AG09309 (cell line): ENCODE measurements around the gene BAIAP2L1.

Source experiments
- DNase-seq: peaks from one replicate; pipeline ENCODE4 v3.0.0-alpha.2; 2010; ENCODE audit warnings: low read depth
- H3K4me3 ChIP-seq: 2 replicates; pipeline ENCODE4 v1.5.1; 2011; ENCODE audit warnings: mild to moderate bottlenecking, low read depth, low read length, moderate library complexity; ENCODE audit not compliant: control insufficient read depth
- TF ChIP-seq, protein P1 (sequence below): IDR thresholded peaks from 2 replicates; pipeline ENCODE4 v1.5.1; 2011; ENCODE audit warnings: mild to moderate bottlenecking, low read depth, low read length, inconsistent platforms; ENCODE audit not compliant: insufficient read depth, control insufficient read depth; ENCODE audit errors: missing control alignments

The BAIAP2L1 gene

DNA sequence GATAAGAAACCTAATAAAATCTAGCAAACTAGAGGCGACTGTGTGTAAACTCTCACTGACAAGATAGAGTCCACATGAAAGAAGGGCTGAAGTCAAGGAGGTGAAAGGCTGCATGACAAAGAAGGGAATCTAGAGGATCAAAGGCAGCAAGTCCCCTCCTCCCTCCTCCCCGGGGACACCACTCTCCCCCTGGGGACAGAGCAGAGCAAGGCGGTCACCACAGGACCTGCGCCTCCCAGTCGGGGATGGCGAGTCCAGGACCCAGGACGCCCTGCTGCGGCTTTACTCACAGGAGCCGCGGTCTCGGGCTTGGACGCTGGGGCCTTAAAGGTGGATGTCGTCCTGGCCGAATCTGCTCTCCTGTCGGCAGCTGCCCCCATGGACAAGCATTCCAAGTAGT is 97.0 kb downstream of the BAIAP2L1 start:
- no peak overlapping the region for H3K4me3 ChIP-seq
- TF ChIP-seq, protein P1, sequence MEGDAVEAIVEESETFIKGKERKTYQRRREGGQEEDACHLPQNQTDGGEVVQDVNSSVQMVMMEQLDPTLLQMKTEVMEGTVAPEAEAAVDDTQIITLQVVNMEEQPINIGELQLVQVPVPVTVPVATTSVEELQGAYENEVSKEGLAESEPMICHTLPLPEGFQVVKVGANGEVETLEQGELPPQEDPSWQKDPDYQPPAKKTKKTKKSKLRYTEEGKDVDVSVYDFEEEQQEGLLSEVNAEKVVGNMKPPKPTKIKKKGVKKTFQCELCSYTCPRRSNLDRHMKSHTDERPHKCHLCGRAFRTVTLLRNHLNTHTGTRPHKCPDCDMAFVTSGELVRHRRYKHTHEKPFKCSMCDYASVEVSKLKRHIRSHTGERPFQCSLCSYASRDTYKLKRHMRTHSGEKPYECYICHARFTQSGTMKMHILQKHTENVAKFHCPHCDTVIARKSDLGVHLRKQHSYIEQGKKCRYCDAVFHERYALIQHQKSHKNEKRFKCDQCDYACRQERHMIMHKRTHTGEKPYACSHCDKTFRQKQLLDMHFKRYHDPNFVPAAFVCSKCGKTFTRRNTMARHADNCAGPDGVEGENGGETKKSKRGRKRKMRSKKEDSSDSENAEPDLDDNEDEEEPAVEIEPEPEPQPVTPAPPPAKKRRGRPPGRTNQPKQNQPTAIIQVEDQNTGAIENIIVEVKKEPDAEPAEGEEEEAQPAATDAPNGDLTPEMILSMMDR, result no peak
- DNase-seq, result no peak

GRCh38 chr7:98303176-98303865 is 97.6 kb downstream of the BAIAP2L1 start:
- TF ChIP-seq, protein P1, result no peak
- no peak overlapping the region for H3K4me3 ChIP-seq
- no peak for DNase-seq

DNA sequence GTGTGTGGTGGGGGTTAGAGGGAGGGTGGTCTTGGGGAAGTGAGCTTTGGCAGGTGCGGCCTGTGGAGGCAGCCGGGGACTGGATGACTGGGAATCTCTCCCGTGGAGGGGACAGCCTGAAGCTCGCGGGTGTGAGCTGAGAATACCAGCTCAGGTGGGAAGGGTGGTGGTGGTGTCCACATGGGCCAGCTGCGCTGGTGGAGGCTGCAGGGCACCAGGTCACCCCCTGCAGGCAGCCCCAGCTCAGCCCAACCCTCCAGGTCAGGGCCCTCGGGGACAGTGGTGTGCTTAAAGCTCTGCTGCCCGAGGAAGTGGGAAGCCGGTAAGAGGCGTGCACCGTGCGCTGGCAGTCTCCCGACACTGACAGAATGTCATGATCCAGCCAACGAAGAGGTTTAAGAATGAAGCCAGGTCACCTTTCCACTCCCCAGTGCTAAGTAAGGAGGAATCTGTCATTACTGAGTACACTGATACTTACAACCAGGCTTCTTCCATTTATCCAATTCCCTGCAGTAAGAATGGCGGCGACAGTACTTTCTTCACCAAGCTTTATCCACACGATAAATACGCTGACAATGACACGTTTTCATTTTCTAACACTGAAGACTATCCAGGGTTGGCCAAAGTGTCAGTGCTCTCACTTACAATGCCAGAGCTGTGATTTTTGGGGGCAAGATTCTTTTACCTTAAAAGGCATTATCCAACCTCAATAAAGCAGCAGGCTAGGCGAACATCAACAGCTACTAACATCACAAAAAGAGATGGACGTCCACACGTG is 99.0 kb downstream of the BAIAP2L1 start:
- no peak for DNase-seq
- H3K4me3 ChIP-seq, result no peak overlapping the region
- TF ChIP-seq, protein P1, result no peak

GRCh38 chr7:98300595-98301372 is 100.1 kb downstream of the BAIAP2L1 start:
- no peak for DNase-seq
- H3K4me3 ChIP-seq, result no peak overlapping the region
- TF ChIP-seq, protein P1, result no peak

GRCh38 chr7:98297626-98298286 is 103.1 kb downstream of the BAIAP2L1 start:
- DNase-seq, result no peak
- no peak overlapping the region for H3K4me3 ChIP-seq
- TF ChIP-seq, protein P1, result no peak

DNA sequence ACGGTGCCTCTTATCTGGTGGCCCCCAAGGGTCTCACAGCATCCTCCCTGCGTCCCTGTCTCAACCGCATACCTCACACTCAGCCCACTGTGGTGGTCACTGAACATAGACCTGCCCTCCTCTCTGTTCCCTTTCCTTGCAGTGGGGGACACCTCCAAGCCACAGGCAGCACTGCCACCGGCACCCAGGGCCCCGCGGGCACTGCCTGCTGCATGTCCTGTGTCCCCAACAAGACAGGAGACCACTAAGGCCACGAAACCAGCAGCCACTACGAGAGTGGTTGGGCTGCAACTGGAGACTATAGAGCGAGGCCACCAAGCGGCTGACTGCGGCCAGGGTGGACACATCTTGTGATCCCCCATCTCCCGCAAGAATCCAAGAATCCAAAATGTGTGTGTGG is 104.1 kb downstream of the BAIAP2L1 start:
- TF ChIP-seq, protein P1, result no peak
- no peak overlapping the region for H3K4me3 ChIP-seq

More for the DNA sequence above, 104.1 kb downstream of the BAIAP2L1 start:
- no peak for DNase-seq
